ENCODE measurements around the gene CELF3.

DNA sequence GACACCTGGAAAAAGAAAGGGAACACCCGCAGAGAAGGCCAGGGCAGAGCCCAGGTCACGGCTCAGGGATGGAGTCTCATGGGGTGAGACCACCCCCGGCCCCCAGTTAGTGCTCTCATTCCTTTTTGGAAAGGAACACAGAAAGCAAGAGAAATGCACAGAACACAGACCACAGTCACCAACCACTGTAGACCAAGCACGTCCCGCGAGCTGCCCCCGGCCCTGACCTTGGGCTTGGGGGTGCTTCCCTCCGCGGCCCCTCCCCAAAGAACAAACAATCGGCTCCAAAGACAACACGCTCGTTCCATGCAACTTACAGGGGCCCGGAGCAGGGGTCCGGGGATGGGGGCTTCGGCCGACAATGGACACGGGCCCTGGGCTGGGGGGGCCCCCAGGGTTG is 12.8 kb downstream of the CELF3 start:
- TF ChIP-seq, protein P1, sequence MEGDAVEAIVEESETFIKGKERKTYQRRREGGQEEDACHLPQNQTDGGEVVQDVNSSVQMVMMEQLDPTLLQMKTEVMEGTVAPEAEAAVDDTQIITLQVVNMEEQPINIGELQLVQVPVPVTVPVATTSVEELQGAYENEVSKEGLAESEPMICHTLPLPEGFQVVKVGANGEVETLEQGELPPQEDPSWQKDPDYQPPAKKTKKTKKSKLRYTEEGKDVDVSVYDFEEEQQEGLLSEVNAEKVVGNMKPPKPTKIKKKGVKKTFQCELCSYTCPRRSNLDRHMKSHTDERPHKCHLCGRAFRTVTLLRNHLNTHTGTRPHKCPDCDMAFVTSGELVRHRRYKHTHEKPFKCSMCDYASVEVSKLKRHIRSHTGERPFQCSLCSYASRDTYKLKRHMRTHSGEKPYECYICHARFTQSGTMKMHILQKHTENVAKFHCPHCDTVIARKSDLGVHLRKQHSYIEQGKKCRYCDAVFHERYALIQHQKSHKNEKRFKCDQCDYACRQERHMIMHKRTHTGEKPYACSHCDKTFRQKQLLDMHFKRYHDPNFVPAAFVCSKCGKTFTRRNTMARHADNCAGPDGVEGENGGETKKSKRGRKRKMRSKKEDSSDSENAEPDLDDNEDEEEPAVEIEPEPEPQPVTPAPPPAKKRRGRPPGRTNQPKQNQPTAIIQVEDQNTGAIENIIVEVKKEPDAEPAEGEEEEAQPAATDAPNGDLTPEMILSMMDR (IDR thresholded peaks at IDR 0.05): no peak
- TF ChIP-seq POLR2A (IDR thresholded peaks at IDR 0.05): no peak

Data from heart left ventricle (tissue), 13 donors.